Tibial nerve (tissue), 3 donors: ENCODE measurements around the gene CCDC88A.

Experiments
- EP300 ChIP-seq, 2 donors: sonication (generic); formaldehyde crosslinking; IDR thresholded peaks; one replicate each; pipeline ENCODE4 v1.6.1; 2017; ENCODE audit warnings: antibody characterized with exemption in 2 of 2, mild to moderate bottlenecking in 1 of 2
- POLR2A ChIP-seq, 2 donors: fragments of 450-650 bp; IDR thresholded peaks; one replicate each; pipeline ENCODE4 v1.6.1; 2017; ENCODE audit warnings: antibody characterized with exemption in 2 of 2, mild to moderate bottlenecking in 2 of 2, moderate library complexity in 2 of 2

DNA sequence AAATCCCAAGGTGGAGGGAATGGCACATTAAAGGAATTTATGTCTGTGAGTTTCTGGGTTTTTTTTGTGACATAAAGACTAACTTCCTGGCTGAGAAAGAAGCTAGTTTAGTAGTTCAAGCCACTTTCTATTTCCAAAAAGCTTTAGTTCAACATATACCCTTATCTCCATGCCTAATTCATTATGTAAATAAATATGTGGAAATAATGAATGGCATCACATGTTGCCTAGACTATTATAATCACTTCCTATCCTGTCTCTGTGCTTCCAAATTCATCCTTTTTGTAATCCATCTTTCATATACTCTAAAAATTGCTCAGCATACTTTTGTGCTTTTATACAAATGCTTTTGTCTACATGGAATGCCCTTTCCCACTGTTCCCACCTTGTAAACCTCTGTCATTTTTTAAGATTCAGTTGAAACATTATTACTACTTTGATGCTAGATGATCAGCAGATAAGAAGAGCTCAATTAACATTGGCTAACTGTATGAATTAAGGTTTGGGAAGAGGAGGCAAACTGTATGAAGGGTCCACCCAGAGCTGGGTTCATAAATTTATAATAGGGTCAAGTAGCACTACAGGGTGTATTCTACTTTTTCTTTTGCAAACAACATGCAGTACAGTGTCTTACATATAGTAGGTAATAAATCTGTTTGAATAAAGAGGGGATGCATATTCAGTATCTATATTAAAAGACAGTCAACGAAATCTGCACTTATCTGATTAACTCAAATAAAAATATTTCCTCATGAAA lies 88.9 kb downstream of the CCDC88A start:
- TF ChIP-seq POLR2A (IDR thresholded peaks at IDR 0.05) (no peak), EP300 (IDR thresholded peaks at IDR 0.05) (no peak)
